ENCODE measurements around the gene PANK2.

GRCh38 chr20:3934624-3935023 is 45.4 kb downstream of the PANK2 start:
- TF ChIP-seq CTCF (IDR thresholded peaks at IDR 0.05), result no peak
- TF ChIP-seq POLR2A (IDR thresholded peaks at IDR 0.05), result no peak

Measured in Peyer's patch (tissue), 4 donors.